ENCODE data around the gene MSL3.
A peak's percentile ranks its signal among the peaks of the same experiment; 100 is the strongest.

Gene MSL3

GRCh38 chrX:11754958-11755645 is 2.9 kb upstream of the MSL3 start:
- no peaks in the 10 kb centered on the region for H3K9me3 Mint-ChIP-seq
- peaks cover 1% of the 10 kb centered on the region for H3K36me3 Mint-ChIP-seq
- H3K4me1 Mint-ChIP-seq: peaks cover 9% of the 10 kb centered on the region
- H3K27ac Mint-ChIP-seq: no peak overlapping the region
- CTCF ChIA-PET: no interaction called here
- no peak overlapping the region for H3K4me3 Mint-ChIP-seq
- H3K27me3 Mint-ChIP-seq: peaks cover 28% of the 10 kb centered on the region
- no peak for DNase-seq

- Mint-ChIP-seq H3K27me3 (peaks cover 28% of the 10 kb centered on the region), H3K4me1 (peaks cover 9% of the 10 kb centered on the region), H3K27ac (no peak overlapping the region), H3K4me3 (no peak overlapping the region), H3K9me3 (no peaks in the 10 kb centered on the region), H3K36me3 (peaks cover 2% of the 10 kb centered on the region)
- CTCF ChIA-PET: interaction anchor here (0.6 kb wide), 1 partner anchor 17 kb away, joined by 3 read pairs; no protein-coding TSS in a partner anchor
- DNase-seq: no peak
Observed at GRCh38 chrX:11755724-11756123, 2.3 kb upstream of the MSL3 start.

- Mint-ChIP-seq H3K4me1 (peaks cover 9% of the 10 kb centered on the region), H3K36me3 (peaks cover 9% of the 10 kb centered on the region), H3K27me3 (peaks cover 28% of the 10 kb centered on the region), H3K27ac (no peak overlapping the region), H3K9me3 (no peaks in the 10 kb centered on the region), H3K4me3 (peak overlapping the region; percentile 60)
- CTCF ChIA-PET: interaction anchor here (0.6 to 1.5 kb wide), 6 partner anchors 11 to 30 kb away, joined by 3 to 9 read pairs (median 4); no protein-coding TSS in a partner anchor
- no peak for DNase-seq
Observed at GRCh38 chrX:11756354-11757318, 1.4 kb upstream of the MSL3 start.

- Mint-ChIP-seq H3K27ac (no peak overlapping the region), H3K4me3 (peak overlapping the region; percentile 60), H3K27me3 (peaks cover 28% of the 10 kb centered on the region), H3K36me3 (peaks cover 15% of the 10 kb centered on the region), H3K9me3 (no peaks in the 10 kb centered on the region), H3K4me1 (peaks cover 15% of the 10 kb centered on the region)
- DNase-seq: no peak
- CTCF ChIA-PET: interaction anchor here (1.2 to 1.5 kb wide), 5 partner anchors 10 to 30 kb away, joined by 3 to 9 read pairs (median 5); no protein-coding TSS in a partner anchor
Observed at GRCh38 chrX:11757397-11757718, 679 bp upstream of the MSL3 start.

- CTCF ChIA-PET: interaction anchor here (0.6 to 1.5 kb wide), 7 partner anchors 9 to 32 kb away, joined by 3 to 9 read pairs (median 4); no protein-coding TSS in a partner anchor
- Mint-ChIP-seq H3K36me3 (peaks cover 25% of the 10 kb centered on the region), H3K4me3 (peak overlapping the region; percentile 97), H3K27ac (peak overlapping the region; percentile 98), H3K27me3 (peaks cover 27% of the 10 kb centered on the region), H3K4me1 (peaks cover 23% of the 10 kb centered on the region), H3K9me3 (no peaks in the 10 kb centered on the region)
- peak; percentile 91 for DNase-seq
Observed at GRCh38 chrX:11758400-11759171, 549 bp downstream of the MSL3 start.

GRCh38 chrX:11759172-11759460 is 1.1 kb downstream of the MSL3 start:
- no peak for DNase-seq
- peaks cover 28% of the 10 kb centered on the region for H3K4me1 Mint-ChIP-seq
- H3K4me3 Mint-ChIP-seq: peak overlapping the region; percentile 97
- H3K9me3 Mint-ChIP-seq: no peaks in the 10 kb centered on the region
- CTCF ChIA-PET: interaction anchor here (0.8 to 1.4 kb wide), 3 partner anchors 10 to 15 kb away, joined by 3 to 4 read pairs (median 3); no protein-coding TSS in a partner anchor
- peaks cover 30% of the 10 kb centered on the region for H3K36me3 Mint-ChIP-seq
- peak overlapping the region; percentile 98 for H3K27ac Mint-ChIP-seq
- peaks cover 23% of the 10 kb centered on the region for H3K27me3 Mint-ChIP-seq

- Mint-ChIP-seq H3K4me1 (peaks cover 34% of the 10 kb centered on the region), H3K9me3 (no peaks in the 10 kb centered on the region), H3K27ac (peak overlapping the region; percentile 98), H3K27me3 (peaks cover 23% of the 10 kb centered on the region), H3K36me3 (peaks cover 36% of the 10 kb centered on the region), H3K4me3 (peak overlapping the region; percentile 97)
- peak; percentile 83 for DNase-seq
- CTCF ChIA-PET: interaction anchor here (0.8 to 1.4 kb wide), 3 partner anchors 10 to 14 kb away, joined by 3 to 4 read pairs (median 3); no protein-coding TSS in a partner anchor
Observed at GRCh38 chrX:11759461-11760311, 1.6 kb downstream of the MSL3 start.

GRCh38 chrX:11760958-11761357 is 2.9 kb downstream of the MSL3 start:
- DNase-seq: no peak
- CTCF ChIA-PET: no interaction called here
- Mint-ChIP-seq H3K27me3 (peaks cover 17% of the 10 kb centered on the region), H3K36me3 (peaks cover 49% of the 10 kb centered on the region), H3K9me3 (no peaks in the 10 kb centered on the region), H3K4me3 (peak overlapping the region; percentile 86), H3K27ac (peak overlapping the region; percentile 97), H3K4me1 (peaks cover 47% of the 10 kb centered on the region)

- DNase-seq: no peak
- Mint-ChIP-seq H3K27ac (peak overlapping the region; percentile 92), H3K27me3 (no peaks in the 10 kb centered on the region), H3K4me3 (peak overlapping the region; percentile 85), H3K36me3 (peaks cover 63% of the 10 kb centered on the region), H3K9me3 (no peaks in the 10 kb centered on the region), H3K4me1 (peaks cover 65% of the 10 kb centered on the region)
- CTCF ChIA-PET: no interaction called here
Observed at GRCh38 chrX:11764602-11765067, 6.6 kb downstream of the MSL3 start.

GRCh38 chrX:11765449-11765848 is 7.4 kb downstream of the MSL3 start:
- Mint-ChIP-seq H3K27ac (peak overlapping the region; percentile 92), H3K9me3 (no peaks in the 10 kb centered on the region), H3K36me3 (peaks cover 66% of the 10 kb centered on the region), H3K27me3 (no peaks in the 10 kb centered on the region), H3K4me3 (peak overlapping the region; percentile 85), H3K4me1 (peaks cover 72% of the 10 kb centered on the region)
- peak; percentile 39 for DNase-seq
- CTCF ChIA-PET: interaction anchor here (1.7 to 3.2 kb wide), 2 partner anchors 9 to 22 kb away, joined by 6 to 11 read pairs; no protein-coding TSS in a partner anchor

- Mint-ChIP-seq H3K27ac (peak overlapping the region; percentile 81), H3K9me3 (no peaks in the 10 kb centered on the region), H3K27me3 (no peaks in the 10 kb centered on the region), H3K4me1 (peaks cover 78% of the 10 kb centered on the region), H3K4me3 (peak overlapping the region; percentile 85), H3K36me3 (peaks cover 61% of the 10 kb centered on the region)
- peak; percentile 47 for DNase-seq
- CTCF ChIA-PET: interaction anchor here (1.7 to 3.2 kb wide), 3 partner anchors 8 to 21 kb away, joined by 6 to 11 read pairs (median 9); partner anchors contain the start of gene MSL3
Observed at GRCh38 chrX:11766487-11766886, 8.4 kb downstream of the MSL3 start.

GRCh38 chrX:11768039-11768438 is 10.0 kb downstream of the MSL3 start:
- Mint-ChIP-seq H3K9me3 (no peaks in the 10 kb centered on the region), H3K4me3 (no peak overlapping the region), H3K27me3 (no peaks in the 10 kb centered on the region), H3K36me3 (peaks cover 53% of the 10 kb centered on the region), H3K27ac (peak overlapping the region; percentile 87), H3K4me1 (peaks cover 69% of the 10 kb centered on the region)
- DNase-seq: no peak
- CTCF ChIA-PET: interaction anchor here (2.3 to 3.2 kb wide), 2 partner anchors 10 to 19 kb away, joined by 9 to 11 read pairs; partner anchors contain the start of gene MSL3

- no peak overlapping the region for H3K4me3 Mint-ChIP-seq
Observed at GRCh38 chrX:11770320-11770719, 12.3 kb downstream of the MSL3 start.

More at GRCh38 chrX:11770320-11770719, 12.3 kb downstream of the MSL3 start:
- no peaks in the 10 kb centered on the region for H3K9me3 Mint-ChIP-seq
- no peaks in the 10 kb centered on the region for H3K27me3 Mint-ChIP-seq
- H3K4me1 Mint-ChIP-seq: peaks cover 58% of the 10 kb centered on the region
- peak; percentile 63 for DNase-seq
- peaks cover 45% of the 10 kb centered on the region for H3K36me3 Mint-ChIP-seq
- CTCF ChIA-PET: interaction anchor here (1.0 to 1.7 kb wide), 4 partner anchors 11 to 46 kb away, joined by 3 to 6 read pairs (median 4); partner anchors contain the start of gene MSL3
- peak overlapping the region; percentile 79 for H3K27ac Mint-ChIP-seq

Measured in activated naive CD4-positive, alpha-beta T cell treated with anti-CD3 and anti-CD28 coated beads, Interleukin-2, amount 10 ng/mL, durations not matched to agents 7 days and 5 days (primary cell).